OCI-LY3 (cell line): ENCODE data around the gene LINC01488.

Experiments used
- CTCF ChIP-seq: fragments of 200-600, 300-600 bp; sonication (generic); IDR thresholded peaks from 2 replicates; pipeline ENCODE4 v1.5.1; 2014; ENCODE audit warnings: antibody characterized with exemption, low read length, low read depth
- EZH2phosphoT487 ChIP-seq: fragments of 200-600 bp; shearing (Covaris generic); IDR thresholded peaks from 2 replicates; pipeline ENCODE4 v1.6.1; 2018; ENCODE audit warnings: antibody characterized with exemption, mixed run types, low read depth

DNA sequence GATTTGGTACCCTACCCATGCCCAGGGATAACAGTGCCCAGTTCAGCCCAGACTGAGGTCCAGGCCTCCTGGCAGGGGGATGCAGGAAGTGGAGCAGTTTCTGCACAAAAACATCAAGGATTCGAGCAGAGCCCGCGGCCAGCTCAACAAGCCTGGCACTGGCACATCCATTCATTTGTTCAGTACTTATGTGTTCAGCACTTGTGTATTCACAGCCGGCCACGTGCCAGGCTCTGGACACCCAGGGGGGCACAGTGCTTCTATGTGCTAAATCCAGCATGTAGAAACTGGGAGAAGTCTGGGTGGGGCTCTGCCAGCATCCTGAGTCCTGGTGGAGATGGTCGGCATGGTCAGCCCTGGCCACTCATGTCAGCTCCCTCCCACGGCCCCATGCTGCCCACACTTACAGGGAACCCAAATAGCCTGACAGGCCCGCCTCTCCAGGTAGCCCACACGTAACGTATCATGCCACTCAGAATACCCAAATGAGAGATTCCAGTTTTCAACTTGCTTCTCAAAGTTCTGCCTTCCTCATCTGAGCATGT, 28.5 kb downstream of the LINC01488 start:
- TF ChIP-seq CTCF (no peak), EZH2phosphoT487 (no peak)
